Kidney epithelial cell (primary cell): ENCODE measurements around the gene OR9G4. TPM values are rescaled to one million over a fixed set of nuclear protein-coding genes. Genes with fewer than 3 reads are reported as not detected.

Source experiments
- DNase-seq: peaks from one replicate; pipeline ENCODE4 v3.0.0-alpha.2; 2010; ENCODE audit warnings: low read depth
- H3K27me3 ChIP-seq: 2 replicates; pipeline ENCODE4 v1.6.0; 2011; ENCODE audit warnings: low read length; ENCODE audit not compliant: control insufficient read depth, insufficient read depth
- H3K36me3 ChIP-seq: 2 replicates; pipeline ENCODE4 v1.5.1; 2011; ENCODE audit warnings: low read length; ENCODE audit not compliant: control insufficient read depth, insufficient read depth
- H3K4me3 ChIP-seq: 2 replicates; pipeline ENCODE4 v1.5.1; 2011; ENCODE audit warnings: low read depth, mild to moderate bottlenecking, control low read depth, low read length
- total RNA-seq: library from RNA; depleted of rRNA; stranded (reverse); fragments of >200 nt; gene quantifications from 2 replicates; pipeline ENCODE4 v1.2.3, GENCODE V29; 2015
- TF ChIP-seq, protein P1 (sequence below): IDR thresholded peaks from 2 replicates; pipeline ENCODE4 v1.5.1; 2011; ENCODE audit warnings: mild to moderate bottlenecking, moderate library complexity, low read length, control low read depth, inconsistent platforms; ENCODE audit not compliant: insufficient read depth, poor library complexity, severe bottlenecking

The OR9G4 gene
- total RNA-seq, 1 donor from 2014 or later: not detected

DNA sequence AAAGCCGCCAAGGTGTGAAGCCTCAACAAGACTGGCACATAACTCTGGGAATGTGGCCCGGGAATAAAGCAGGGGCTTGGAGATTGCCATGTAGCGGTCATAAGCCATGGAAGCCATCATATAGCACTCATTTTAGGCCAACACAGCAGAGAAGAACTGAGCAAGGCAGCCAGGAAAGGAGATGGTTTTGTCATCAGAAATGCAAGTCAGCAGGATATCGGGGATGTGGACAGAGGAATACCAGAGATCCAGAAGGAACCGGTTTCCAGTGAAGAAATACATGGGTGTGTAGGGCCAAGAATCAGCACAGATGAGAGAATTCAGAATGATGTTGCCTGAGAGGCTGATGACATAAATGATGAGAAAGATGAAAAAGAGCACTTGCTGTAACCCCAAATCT lies 3.0 kb upstream of the OR9G4 start:
- no peak overlapping the region for H3K4me3 ChIP-seq
- no peaks in the 10 kb centered on the region for H3K27me3 ChIP-seq
- H3K36me3 ChIP-seq: no peaks in the 10 kb centered on the region
- DNase-seq: no peak
- TF ChIP-seq, protein P1, sequence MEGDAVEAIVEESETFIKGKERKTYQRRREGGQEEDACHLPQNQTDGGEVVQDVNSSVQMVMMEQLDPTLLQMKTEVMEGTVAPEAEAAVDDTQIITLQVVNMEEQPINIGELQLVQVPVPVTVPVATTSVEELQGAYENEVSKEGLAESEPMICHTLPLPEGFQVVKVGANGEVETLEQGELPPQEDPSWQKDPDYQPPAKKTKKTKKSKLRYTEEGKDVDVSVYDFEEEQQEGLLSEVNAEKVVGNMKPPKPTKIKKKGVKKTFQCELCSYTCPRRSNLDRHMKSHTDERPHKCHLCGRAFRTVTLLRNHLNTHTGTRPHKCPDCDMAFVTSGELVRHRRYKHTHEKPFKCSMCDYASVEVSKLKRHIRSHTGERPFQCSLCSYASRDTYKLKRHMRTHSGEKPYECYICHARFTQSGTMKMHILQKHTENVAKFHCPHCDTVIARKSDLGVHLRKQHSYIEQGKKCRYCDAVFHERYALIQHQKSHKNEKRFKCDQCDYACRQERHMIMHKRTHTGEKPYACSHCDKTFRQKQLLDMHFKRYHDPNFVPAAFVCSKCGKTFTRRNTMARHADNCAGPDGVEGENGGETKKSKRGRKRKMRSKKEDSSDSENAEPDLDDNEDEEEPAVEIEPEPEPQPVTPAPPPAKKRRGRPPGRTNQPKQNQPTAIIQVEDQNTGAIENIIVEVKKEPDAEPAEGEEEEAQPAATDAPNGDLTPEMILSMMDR: no peak

DNA sequence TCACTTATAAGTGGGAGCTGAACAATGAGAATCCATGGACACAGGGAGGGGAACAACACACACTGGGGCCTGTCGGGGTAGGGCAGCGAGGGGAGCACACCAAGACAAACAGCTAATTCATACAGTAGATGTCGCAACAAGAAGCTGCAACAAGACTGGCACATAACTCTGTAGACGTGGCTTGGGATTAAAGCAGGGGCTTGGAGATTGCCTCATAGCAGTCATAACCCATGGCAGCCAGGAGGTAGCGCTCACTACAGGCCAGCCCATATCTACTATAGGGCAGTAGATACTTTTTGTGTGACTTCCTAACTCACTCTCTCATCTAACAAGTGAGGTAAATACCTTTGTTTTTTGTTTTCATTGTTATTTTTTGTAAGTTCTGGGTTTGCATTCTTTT lies 1.7 kb upstream of the OR9G4 start:
- TF ChIP-seq, protein P1: no peak
- H3K27me3 ChIP-seq: no peaks in the 10 kb centered on the region
- no peaks in the 10 kb centered on the region for H3K36me3 ChIP-seq
- H3K4me3 ChIP-seq: no peak overlapping the region
- no peak for DNase-seq

DNA sequence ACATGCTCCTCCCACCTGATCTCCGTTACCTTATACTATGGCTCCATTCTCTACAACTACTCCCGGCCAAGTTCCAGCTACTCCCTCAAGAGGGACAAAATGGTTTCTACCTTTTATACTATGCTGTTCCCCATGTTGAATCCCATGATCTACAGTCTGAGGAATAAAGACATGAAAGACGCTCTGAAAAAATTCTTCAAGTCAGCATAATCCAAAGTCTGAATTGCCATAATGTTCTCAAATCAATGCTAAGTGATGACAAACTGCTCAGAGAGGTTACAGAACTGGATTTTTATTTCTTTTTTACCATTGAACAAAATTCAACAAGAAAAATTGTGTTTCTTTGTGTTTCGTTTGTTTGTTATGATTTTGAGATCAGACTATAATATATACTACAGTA lies 7.6 kb downstream of the OR9G4 start:
- no peak for DNase-seq
- no peak overlapping the region for H3K4me3 ChIP-seq
- H3K36me3 ChIP-seq: no peaks in the 10 kb centered on the region
- TF ChIP-seq, protein P1: no peak
- H3K27me3 ChIP-seq: no peaks in the 10 kb centered on the region

DNA sequence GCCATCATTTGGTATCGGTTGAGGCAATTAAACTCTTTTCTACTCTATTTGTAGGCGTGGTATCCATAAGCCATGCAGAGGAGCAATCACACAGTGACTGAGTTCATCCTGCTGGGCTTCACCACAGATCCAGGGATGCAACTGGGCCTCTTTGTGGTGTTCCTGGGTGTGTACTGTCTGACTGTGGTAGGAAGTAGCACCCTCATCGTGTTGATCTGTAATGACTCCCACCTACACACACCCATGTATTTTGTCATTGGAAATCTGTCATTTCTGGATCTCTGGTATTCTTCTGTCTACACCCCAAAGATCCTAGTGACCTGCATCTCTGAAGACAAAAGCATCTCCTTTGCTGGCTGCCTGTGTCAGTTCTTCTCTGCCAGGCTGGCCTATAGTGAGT lies 8.4 kb downstream of the OR9G4 start:
- TF ChIP-seq, protein P1: no peak

DNA sequence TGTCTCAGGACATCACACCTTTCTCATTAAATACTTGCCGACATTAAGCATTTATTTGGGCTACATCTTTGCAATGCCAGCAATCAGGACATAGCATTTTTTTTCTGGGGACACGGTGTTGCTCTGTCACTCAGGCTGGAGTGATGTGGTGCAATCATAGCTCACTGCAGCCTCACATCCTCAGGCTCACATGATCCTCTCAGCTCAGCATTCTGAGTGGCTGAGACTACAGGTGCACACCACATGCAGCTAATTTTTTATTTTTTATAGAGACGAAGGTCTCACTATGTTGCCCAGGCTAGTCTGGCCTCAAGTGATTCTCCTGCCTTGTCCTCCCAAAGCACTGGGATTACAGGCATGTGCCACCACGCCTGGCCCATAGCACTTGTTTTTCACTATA lies 28.0 kb downstream of the OR9G4 start:
- TF ChIP-seq, protein P1: no peak
- H3K27me3 ChIP-seq: no peaks in the 10 kb centered on the region
- DNase-seq: no peak
- H3K4me3 ChIP-seq: no peak overlapping the region
- no peaks in the 10 kb centered on the region for H3K36me3 ChIP-seq

More for the DNA sequence above, 8.4 kb downstream of the OR9G4 start:
- H3K27me3 ChIP-seq: no peaks in the 10 kb centered on the region
- H3K4me3 ChIP-seq: no peak overlapping the region
- DNase-seq: no peak
- no peaks in the 10 kb centered on the region for H3K36me3 ChIP-seq

DNA sequence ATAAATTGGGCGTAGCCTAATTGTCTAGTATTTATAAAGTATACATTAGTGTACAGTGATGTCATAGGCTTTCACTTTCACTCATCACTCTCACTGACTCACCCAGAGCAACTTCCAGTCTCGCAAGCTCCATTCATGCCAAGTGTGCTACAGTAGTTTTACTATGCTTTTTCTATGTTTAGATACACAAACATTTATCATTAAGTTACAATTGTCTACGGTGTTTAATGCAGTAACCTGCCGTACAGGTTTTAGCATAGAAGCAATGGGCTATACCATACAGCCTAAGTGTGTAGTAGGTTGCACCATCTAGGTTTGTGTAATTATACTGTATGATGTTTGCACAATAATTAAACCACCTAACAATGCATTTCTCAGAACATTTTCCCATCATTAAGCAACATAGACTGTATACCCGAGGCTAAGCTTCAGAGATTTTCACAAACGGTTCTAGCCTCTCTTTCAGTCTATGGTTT lies 32.1 kb downstream of the OR9G4 start:
- no peak for DNase-seq
- no peaks in the 10 kb centered on the region for H3K36me3 ChIP-seq
- H3K4me3 ChIP-seq: no peak overlapping the region
- H3K27me3 ChIP-seq: no peaks in the 10 kb centered on the region
- TF ChIP-seq, protein P1: no peak
